ENCODE results near the gene DTNBP1.

DTNBP1 gene

GRCh38 chr6:15521582-15521981 lies 141.2 kb downstream of the DTNBP1 start (continued):
- no peak for TF ChIP-seq ZNF362 (tag by site-specific recombination; IDR thresholded peaks at IDR 0.05)

GRCh38 chr6:15520626-15521203 lies 142.1 kb downstream of the DTNBP1 start:
- Histone ChIP-seq H3K4me1 (ENCODE audit: control insufficient read depth, insufficient read depth, low read length) (no peaks in the 10 kb centered on the region), H3K27ac (ENCODE audit: extremely low read depth, low read depth, low read length) (no peak overlapping the region)

More at GRCh38 chr6:15520626-15521203, 142.1 kb downstream of the DTNBP1 start:
- H3K4me3 ChIP-seq (ENCODE audit: low read depth, low read length) = no peak overlapping the region
- ChIA-PET POLR2A (no interaction called here), CTCF (interaction anchor here (0.6 to 1.1 kb wide), 3 partner anchors 34 to 466 kb away, joined by 3 to 4 read pairs (median 3); no protein-coding TSS in a partner anchor)
- peaks cover 18 to 85% of the 10 kb centered on the region in 2 experiments for H3K36me3 ChIP-seq (ENCODE audit: control insufficient read depth in 2 of 2, insufficient read depth in 1 of 2, low read length in 2 of 2)
- TF ChIP-seq ZNF292 (tag by site-specific recombination; IDR thresholded peaks at IDR 0.05; ENCODE audit: borderline replicate concordance, low read depth) (no peak), PATZ1 (tag by site-specific recombination; IDR thresholded peaks at IDR 0.05) (no peak), SCRT1 (tag by site-specific recombination; IDR thresholded peaks at IDR 0.05; ENCODE audit: borderline replicate concordance) (no peak), ZSCAN30 (tag by site-specific recombination; IDR thresholded peaks at IDR 0.05) (no peak), ZBTB10 (tag by site-specific recombination; IDR thresholded peaks at IDR 0.05) (no peak), ZNF140 (tag by site-specific recombination; IDR thresholded peaks at IDR 0.05) (no peak), SALL2 (tag by site-specific recombination; IDR thresholded peaks at IDR 0.05; ENCODE audit: borderline replicate concordance) (no peak), PRDM1 (tag by site-specific recombination; IDR thresholded peaks at IDR 0.05) (no peak), ZNF776 (tag by site-specific recombination; IDR thresholded peaks at IDR 0.05; ENCODE audit: borderline replicate concordance) (no peak), ZNF677 (tag by site-specific recombination; IDR thresholded peaks at IDR 0.05) (no peak), ZNF843 (tag by site-specific recombination; IDR thresholded peaks at IDR 0.05) (no peak), PRDM2 (tag by site-specific recombination; IDR thresholded peaks at IDR 0.05; ENCODE audit: borderline replicate concordance) (no peak), ZNF555 (tag by site-specific recombination; conservative IDR thresholded peaks at IDR 0.05) (no peak), ZNF391 (tag by site-specific recombination; IDR thresholded peaks at IDR 0.05; ENCODE audit: borderline replicate concordance, low read depth) (no peak), ZNF785 (tag by site-specific recombination; IDR thresholded peaks at IDR 0.05) (no peak)
- no peaks in the 10 kb centered on the region for H3K9me3 ChIP-seq (ENCODE audit: control insufficient read depth, insufficient read depth, low read depth, low read length)

Data from HEK293 (cell line).